Smooth muscle cell (in vitro differentiated cells): ENCODE results near the gene TTLL9. TPM values are rescaled to one million over a fixed set of nuclear protein-coding genes. Genes with fewer than 3 reads are reported as not detected.

ENCODE experiments used
- DNase-seq: peaks from one replicate; lab custom pipeline; 2025; ENCODE audit not compliant: unreplicated experiment; lab: John Stamatoyannopoulos, UW
- H2AFZ ChIP-seq: fragments of 200-600 bp; sonication (generic); 2 replicates; pipeline ENCODE4 v1.6.0; 2016; ENCODE audit warnings: antibody characterized with exemption, low read depth, mild to moderate bottlenecking
- H3F3A ChIP-seq: fragments of 200-600 bp; sonication (generic); 2 replicates; pipeline ENCODE4 v1.6.0; 2017; ENCODE audit warnings: antibody characterized with exemption, low read depth
- H3K27ac ChIP-seq: fragments of 200-600 bp; sonication (generic); 2 replicates; pipeline ENCODE4 v1.5.1; 2016; ENCODE audit warnings: low read depth, mild to moderate bottlenecking
- H3K27me3 ChIP-seq: fragments of 200-600 bp; sonication (generic); 2 replicates; pipeline ENCODE4 v1.6.1; 2016; ENCODE audit warnings: low read depth, mild to moderate bottlenecking
- H3K36me3 ChIP-seq: fragments of 200-600 bp; sonication (generic); 2 replicates; pipeline ENCODE4 v1.5.1; 2016; ENCODE audit warnings: low read depth
- H3K4me1 ChIP-seq: fragments of 200-600 bp; sonication (generic); 2 replicates; pipeline ENCODE4 v1.5.1; 2016; ENCODE audit warnings: low read depth
- H3K4me2 ChIP-seq: fragments of 200-600 bp; sonication (generic); 2 replicates; pipeline ENCODE4 v1.6.0; 2016; ENCODE audit warnings: mild to moderate bottlenecking
- H3K4me3 ChIP-seq: fragments of 200-600 bp; sonication (generic); 2 replicates; pipeline ENCODE4 v1.5.1; 2016; ENCODE audit warnings: mild to moderate bottlenecking
- H3K79me2 ChIP-seq: fragments of 200-600 bp; sonication (generic); 2 replicates; pipeline ENCODE4 v1.6.0; 2016; ENCODE audit warnings: low read depth, mild to moderate bottlenecking
- H3K9ac ChIP-seq: fragments of 200-600 bp; sonication (generic); 2 replicates; pipeline ENCODE4 v1.6.0; 2016; ENCODE audit warnings: low read depth
- H3K9me3 ChIP-seq: fragments of 200-600 bp; sonication (generic); replicated peaks from 2 replicates; pipeline ENCODE4 v1.5.1; 2016; ENCODE audit warnings: low read depth
- H4K20me1 ChIP-seq: fragments of 200-600 bp; sonication (generic); 2 replicates; pipeline ENCODE4 v1.6.0; 2016; ENCODE audit warnings: low read depth
- CTCF ChIP-seq: fragments of 200-600 bp; sonication (generic); IDR thresholded peaks from 2 replicates; pipeline ENCODE4 v1.5.1; 2017; ENCODE audit warnings: borderline replicate concordance, mild to moderate bottlenecking, antibody characterized with exemption; ENCODE audit not compliant: insufficient read depth, poor library complexity, severe bottlenecking
- WGBS: methylation state at CpG from one replicate; pipeline ENCODE4 v1.1.7; 2016; ENCODE audit warnings: low lambda C conversion rate; 5-methylcytosine and 5-hydroxymethylcytosine counted together
- polyA plus RNA-seq: library from polyadenylated mRNA; unstranded; fragments of >200 nt; fragmentation: Nextera tagmentation; extraction: Ambion mirVana; gene quantifications from 2 replicates; pipeline ENCODE4 v1.2.1, GENCODE V29; 2016
- total RNA-seq: library from RNA; depleted of rRNA; stranded (reverse); fragments of >200 nt; gene quantifications from 2 replicates; pipeline ENCODE4 v1.2.3, GENCODE V29; 2014

TTLL9 gene, protein sequence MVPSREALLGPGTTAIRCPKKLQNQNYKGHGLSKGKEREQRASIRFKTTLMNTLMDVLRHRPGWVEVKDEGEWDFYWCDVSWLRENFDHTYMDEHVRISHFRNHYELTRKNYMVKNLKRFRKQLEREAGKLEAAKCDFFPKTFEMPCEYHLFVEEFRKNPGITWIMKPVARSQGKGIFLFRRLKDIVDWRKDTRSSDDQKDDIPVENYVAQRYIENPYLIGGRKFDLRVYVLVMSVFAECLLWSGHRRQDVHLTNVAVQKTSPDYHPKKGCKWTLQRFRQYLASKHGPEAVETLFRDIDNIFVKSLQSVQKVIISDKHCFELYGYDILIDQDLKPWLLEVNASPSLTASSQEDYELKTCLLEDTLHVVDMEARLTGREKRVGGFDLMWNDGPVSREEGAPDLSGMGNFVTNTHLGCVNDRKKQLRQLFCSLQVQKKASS
- total RNA-seq, result not detected in 2 replicates
- 0.13 and 0.18 TPM in 2 replicates for polyA plus RNA-seq

DNA sequence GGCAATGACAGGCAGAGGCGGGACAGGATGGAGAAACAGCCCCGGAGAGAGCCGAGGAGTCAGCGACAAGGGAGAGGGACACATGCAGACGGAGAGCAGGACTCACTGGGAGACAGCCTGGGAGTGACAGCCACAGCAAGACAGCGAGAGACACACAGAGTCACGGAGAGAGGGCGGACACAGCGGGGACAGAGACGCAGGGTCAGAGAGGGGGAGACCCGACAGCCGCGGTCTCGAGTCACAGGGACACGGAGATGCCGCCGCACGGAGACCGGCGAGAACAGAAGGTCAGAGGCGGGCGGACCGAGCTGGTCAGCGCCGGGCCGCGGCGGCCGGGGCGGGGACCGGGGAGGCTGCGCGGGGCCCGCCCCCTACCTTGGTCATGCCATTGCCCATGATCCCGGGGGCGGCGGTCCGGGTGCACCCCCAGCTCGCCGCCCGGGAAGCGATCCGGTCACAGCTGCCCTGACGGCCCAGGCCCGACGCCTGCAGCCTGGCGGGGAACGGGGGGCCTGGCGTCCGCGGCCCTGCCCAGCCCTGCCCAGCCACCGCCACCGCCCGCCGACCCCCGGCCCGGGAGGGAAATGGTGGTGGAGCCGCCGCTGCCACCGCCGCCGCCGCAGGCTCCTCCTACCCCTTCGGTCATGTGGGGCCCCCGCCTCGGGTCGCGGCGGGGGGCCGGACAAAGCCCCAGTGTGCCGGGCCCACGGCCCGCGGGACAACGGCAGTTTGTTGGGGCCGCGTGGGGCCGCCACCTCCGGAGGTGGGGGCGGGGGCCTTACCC lies at the start of gene TTLL9, which contains the start of gene DUSP15:
Gene TTLL9 (plus strand): TSS at position 693 of the 784 bp plus-strand sequence. CDS start 493 bp downstream, outside the sequence.
Gene DUSP15 (minus strand): TSS at position 586 of the 784 bp plus-strand sequence. CDS start 190 bp downstream, at position 396.
- H3K27me3 ChIP-seq, result peaks cover 15% of the 10 kb centered on the region
- WGBS, result 2% methylated on average over 46 of the region's 80 CpGs

GRCh38 chr20:31821427-31821826 lies 49.0 kb upstream of the TTLL9 start:
- Histone ChIP-seq H3K9me3 (no peaks in the 10 kb centered on the region), H3K4me2 (no peak overlapping the region), H4K20me1 (no peaks in the 10 kb centered on the region), H3K79me2 (no peaks in the 10 kb centered on the region), H3K27ac (no peak overlapping the region), H3K27me3 (no peaks in the 10 kb centered on the region), H3F3A (no peaks in the 10 kb centered on the region), H2AFZ (no peak overlapping the region), H3K36me3 (no peaks in the 10 kb centered on the region), H3K4me1 (no peaks in the 10 kb centered on the region), H3K4me3 (no peak overlapping the region), H3K9ac (no peak overlapping the region)
- WGBS, result 76% methylated on average over 5 of the region's 5 CpGs
- no peak for TF ChIP-seq CTCF
- no peak for DNase-seq

More for the DNA sequence above, at the start of gene TTLL9, which contains the start of gene DUSP15:
- Histone ChIP-seq H2AFZ (peak within 1 kb of the TSS; percentile 98), H3K9ac (peak within 1 kb of the TSS; percentile 71), H3F3A (no peaks in the 10 kb centered on the region), H3K4me3 (peak within 1 kb of the TSS; percentile 87), H3K27ac (no peak within 1 kb of the TSS), H3K4me2 (peak within 1 kb of the TSS; percentile 99), H3K36me3 (no peaks in the 10 kb centered on the region), H3K9me3 (no peaks in the 10 kb centered on the region), H3K79me2 (no peaks in the 10 kb centered on the region), H4K20me1 (no peaks in the 10 kb centered on the region), H3K4me1 (no peaks in the 10 kb centered on the region)
- DNase-seq, result peak; percentile 62
- TF ChIP-seq CTCF, result no peak

- peak; percentile 67 for DNase-seq
- Histone ChIP-seq H3K4me1 (no peaks in the 10 kb centered on the region), H3F3A (no peaks in the 10 kb centered on the region), H3K27me3 (no peaks in the 10 kb centered on the region), H3K4me3 (no peak overlapping the region), H2AFZ (no peak overlapping the region), H3K4me2 (peak overlapping the region; percentile 54), H3K79me2 (no peaks in the 10 kb centered on the region), H4K20me1 (no peaks in the 10 kb centered on the region), H3K9ac (no peak overlapping the region), H3K27ac (no peak overlapping the region), H3K36me3 (no peaks in the 10 kb centered on the region), H3K9me3 (no peaks in the 10 kb centered on the region)
- peak; percentile 99 for TF ChIP-seq CTCF
- 18% methylated on average over 29 of the region's 29 CpGs for WGBS
Measured at GRCh38 chr20:31822421-31823330, 47.8 kb upstream of the TTLL9 start.
